Loucy (cell line): ENCODE data around the gene OLFM1.

Source experiments
- H2AFZ ChIP-seq: fragments of 200-600 bp; sonication (generic); 2 replicates; pipeline ENCODE4 v1.6.0; 2016; ENCODE audit warnings: antibody characterized with exemption, mild to moderate bottlenecking, low read length, moderate library complexity
- H3F3A ChIP-seq: fragments of 200-600 bp; 2 replicates; pipeline ENCODE4 v1.6.0; 2016; ENCODE audit warnings: antibody characterized with exemption, low read depth, mild to moderate bottlenecking
- H3K27me3 ChIP-seq: fragments of 200-600 bp; sonication (generic); 2 replicates; pipeline ENCODE4 v1.6.1; 2014; ENCODE audit warnings: low read length, mild to moderate bottlenecking; ENCODE audit not compliant: insufficient read depth, poor library complexity, severe bottlenecking
- H3K36me3 ChIP-seq: fragments of 200-600 bp; sonication (generic); 2 replicates; pipeline ENCODE4 v1.6.1; 2016; ENCODE audit warnings: low read length; ENCODE audit not compliant: insufficient read depth
- H3K4me1 ChIP-seq: fragments of 200-600 bp; sonication (generic); 2 replicates; pipeline ENCODE4 v1.5.1; 2014; ENCODE audit warnings: low read length, mild to moderate bottlenecking; ENCODE audit not compliant: insufficient read depth, poor library complexity, severe bottlenecking
- H3K4me2 ChIP-seq: fragments of 200-600 bp; sonication (generic); 2 replicates; pipeline ENCODE4 v1.6.0; 2014; ENCODE audit warnings: antibody characterized with exemption, low read length, low read depth, mild to moderate bottlenecking; ENCODE audit not compliant: poor library complexity, severe bottlenecking
- H3K4me3 ChIP-seq: fragments of 200-600 bp; sonication (generic); 2 replicates; pipeline ENCODE4 v1.5.1; 2014; ENCODE audit warnings: low read length, mild to moderate bottlenecking, mixed read lengths; ENCODE audit not compliant: poor library complexity, severe bottlenecking
- H3K79me2 ChIP-seq: fragments of 200-600 bp; sonication (generic); 2 replicates; pipeline ENCODE4 v1.6.1; 2014; ENCODE audit warnings: low read length; ENCODE audit not compliant: insufficient read depth
- H3K9ac ChIP-seq: fragments of 200-600 bp; sonication (generic); 2 replicates; pipeline ENCODE4 v1.6.0; 2014; ENCODE audit warnings: mild to moderate bottlenecking, low read depth, low read length, moderate library complexity; ENCODE audit not compliant: poor library complexity, severe bottlenecking
- H3K9me2 ChIP-seq: fragments of 200-600 bp; sonication (generic); replicated peaks from 2 replicates; pipeline ENCODE4 v1.6.1; 2016; ENCODE audit warnings: low read depth, low read length, mixed read lengths
- H3K9me3 ChIP-seq: fragments of 200-600 bp; sonication (generic); 2 replicates; pipeline ENCODE4 v1.6.1; 2014; ENCODE audit warnings: mild to moderate bottlenecking, antibody characterized with exemption, low read length, low read depth; ENCODE audit not compliant: insufficient read depth
- H4K20me1 ChIP-seq: fragments of 200-600 bp; sonication (generic); 2 replicates; pipeline ENCODE4 v1.6.0; 2014; ENCODE audit warnings: antibody characterized with exemption, low read length, mild to moderate bottlenecking; ENCODE audit not compliant: insufficient read depth, poor library complexity, severe bottlenecking
- CTCF ChIP-seq: fragments of 200-600 bp; sonication (generic); conservative IDR thresholded peaks from 2 replicates; pipeline ENCODE4 v1.5.1; 2014; ENCODE audit warnings: mild to moderate bottlenecking, antibody characterized with exemption, low read length
- EZH2phosphoT487 ChIP-seq: fragments of 200-600 bp; IDR thresholded peaks from 2 replicates; pipeline ENCODE4 v1.6.1; 2018; ENCODE audit warnings: antibody characterized with exemption, mild to moderate bottlenecking, moderate library complexity, borderline replicate concordance

The OLFM1 gene

GRCh38 chr9:135127718-135128670, 40.5 kb downstream of the OLFM1 start:
- no peak overlapping the region for H3K9ac ChIP-seq
- no peak for TF ChIP-seq CTCF
- no peaks in the 10 kb centered on the region for H3K27me3 ChIP-seq
- no peaks in the 10 kb centered on the region for H3K79me2 ChIP-seq
- H3K36me3 ChIP-seq: no peaks in the 10 kb centered on the region
- no peak overlapping the region for H3K4me2 ChIP-seq
- H3F3A ChIP-seq: no peaks in the 10 kb centered on the region
- H3K9me2 ChIP-seq: no peaks in the 10 kb centered on the region
- no peaks in the 10 kb centered on the region for H4K20me1 ChIP-seq
- H3K4me3 ChIP-seq: no peak overlapping the region
- H2AFZ ChIP-seq: no peak overlapping the region
- no peaks in the 10 kb centered on the region; the same call in 1 of the 2 replicates for H3K9me3 ChIP-seq
- no peaks in the 10 kb centered on the region for H3K4me1 ChIP-seq

- Histone ChIP-seq H3K4me3 (no peak overlapping the region), H4K20me1 (no peaks in the 10 kb centered on the region), H3K9me2 (no peaks in the 10 kb centered on the region), H3K79me2 (no peaks in the 10 kb centered on the region), H3K9me3 (no peaks in the 10 kb centered on the region; the same call in 1 of the 2 replicates), H3K27me3 (no peaks in the 10 kb centered on the region), H3F3A (no peaks in the 10 kb centered on the region), H3K9ac (no peak overlapping the region), H2AFZ (no peak overlapping the region), H3K4me2 (no peak overlapping the region), H3K4me1 (no peaks in the 10 kb centered on the region), H3K36me3 (no peaks in the 10 kb centered on the region)
- no peak for TF ChIP-seq CTCF
- TF ChIP-seq EZH2phosphoT487: no peak
Observed at GRCh38 chr9:135129137-135129695, 41.7 kb downstream of the OLFM1 start.

GRCh38 chr9:135130207-135130976, 42.9 kb downstream of the OLFM1 start:
- Histone ChIP-seq H3K4me2 (no peak overlapping the region), H4K20me1 (no peaks in the 10 kb centered on the region), H3K27me3 (no peaks in the 10 kb centered on the region), H3K9ac (no peak overlapping the region), H2AFZ (no peak overlapping the region), H3K9me2 (no peaks in the 10 kb centered on the region), H3K36me3 (no peaks in the 10 kb centered on the region), H3K4me1 (no peaks in the 10 kb centered on the region), H3K4me3 (no peak overlapping the region), H3K79me2 (no peaks in the 10 kb centered on the region), H3K9me3 (no peaks in the 10 kb centered on the region; the same call in 1 of the 2 replicates), H3F3A (no peaks in the 10 kb centered on the region)
- TF ChIP-seq CTCF: no peak
- no peak for TF ChIP-seq EZH2phosphoT487
